K562 (cell line): ENCODE results near the gene IL20. TPM values are rescaled to one million over a fixed set of nuclear protein-coding genes. Genes with fewer than 3 reads are reported as not detected.

Experiments
- ATAC-seq: fragments of 200-7000 bp; cut with Tn5 transposase; 3 replicates; pipeline ENCODE4 v1.9.1; 2020; ENCODE audit warnings: moderate library complexity
- BruUV-seq: library from RNA; stranded (reverse); fragments of 400-500 nt; replicated peaks from 2 replicates; lab custom pipeline; 2021; lab: Mats Ljungman, UMichigan
- CTCF ChIA-PET: fragments of 300-600 bp; formaldehyde crosslinking; extraction: SDS; loops from one replicate; lab custom pipeline; 2021; ENCODE audit warnings: low intra/inter-chr PET ratio; lab: Yijun Ruan, JAX
- POLR2A ChIA-PET: fragments of 300-600, 350-650 bp; sonication (Branson Sonifier 250); formaldehyde crosslinking; extraction: SDS; loops from one replicate; lab custom pipeline; 2021; ENCODE audit warnings: antibody characterized with exemption, inconsistent platforms; lab: Yijun Ruan, JAX
- DNase-seq, 4 experiments: peaks; one replicate each; pipeline versions ENCODE4 v3.0.0 to v3.0.0-alpha.2; 2011 to 2018; ENCODE audit warnings: low spot score in 3 of 4, mixed read lengths in 3 of 4; ENCODE audit errors: extremely low read depth in 1 of 4
- FAIRE-seq: peaks from 2 replicates; lab custom pipeline; 2011; peaks lifted over from hg19 to GRCh38; lab: Jason Lieb, UNC
- H2AFZ ChIP-seq: 2 replicates; pipeline ENCODE4 v1.6.0; 2011; ENCODE audit warnings: low read depth, low read length, control low read depth, inconsistent platforms
- H3K27ac ChIP-seq: fragments of 200-600 bp; 3 replicates; pipeline ENCODE4 v1.8.0; 2011; ENCODE audit warnings: low read depth, mild to moderate bottlenecking, control low read depth, inconsistent platforms, low read length, moderate library complexity, mixed read lengths; ENCODE audit errors: extremely low read depth
- H3K27me3 ChIP-seq, 2 experiments: fragments of 300-600 bp in 1 of 2; 2 replicates in 1 of 2; 3 replicates in 1 of 2; pipeline versions ENCODE4 v1.6.0 to v1.8.0; 2011; ENCODE audit warnings: inconsistent platforms in 2 of 2, low read length in 2 of 2, mild to moderate bottlenecking in 1 of 2, mixed read lengths in 1 of 2, moderate library complexity in 1 of 2; ENCODE audit not compliant: control insufficient read depth in 2 of 2, insufficient read depth in 2 of 2
- H3K36me3 ChIP-seq: fragments of 300-600 bp; 3 replicates; pipeline ENCODE4 v1.8.0; 2011; ENCODE audit warnings: mild to moderate bottlenecking, low read length, inconsistent platforms; ENCODE audit not compliant: control insufficient read depth, insufficient read depth
- H3K4me1 ChIP-seq, 2 experiments: fragments of 200-600 bp in 1 of 2; replicated peaks in 1 of 2; 2 replicates in 1 of 2; 3 replicates in 1 of 2; pipeline versions ENCODE4 v1.5.1 to v1.8.0; 2011; ENCODE audit warnings: inconsistent platforms in 2 of 2, low read length in 2 of 2, mild to moderate bottlenecking in 1 of 2, mixed read lengths in 1 of 2, moderate library complexity in 1 of 2; ENCODE audit not compliant: control insufficient read depth in 2 of 2, insufficient read depth in 2 of 2
- H3K4me2 ChIP-seq: 2 replicates; pipeline ENCODE4 v1.6.1; 2011; ENCODE audit warnings: low read length, control low read depth, inconsistent platforms, mixed read lengths; ENCODE audit not compliant: insufficient read depth
- H3K4me3 ChIP-seq: fragments of 200-600 bp; sonication (generic), shearing (Covaris generic); 2 replicates; pipeline ENCODE4 v1.5.1; 2016; ENCODE audit warnings: control low read depth, inconsistent platforms
- H3K79me2 ChIP-seq: fragments of 200-600 bp; 3 replicates; pipeline ENCODE4 v1.8.0; 2011; ENCODE audit warnings: low read length, inconsistent platforms; ENCODE audit not compliant: control insufficient read depth, insufficient read depth
- H3K9ac ChIP-seq, 2 experiments: 2 replicates each; pipeline versions ENCODE4 v1.6.0 to v1.6.1; 2011; ENCODE audit warnings: low read depth in 2 of 2, low read length in 2 of 2, control low read depth in 1 of 2, inconsistent platforms in 1 of 2, mild to moderate bottlenecking in 1 of 2, mixed read lengths in 1 of 2; ENCODE audit not compliant: insufficient read depth in 1 of 2
- H3K9me1 ChIP-seq: one replicate; pipeline ENCODE4 v1.6.0; 2011; ENCODE audit warnings: inconsistent platforms, mild to moderate bottlenecking, low read length, moderate library complexity; ENCODE audit not compliant: control insufficient read depth, insufficient read depth
- H3K9me3 ChIP-seq: replicated peaks from 2 replicates; pipeline ENCODE4 v1.5.1; 2011; ENCODE audit warnings: low read depth, low read length, inconsistent platforms; ENCODE audit not compliant: control insufficient read depth, insufficient read depth
- H4K20me1 ChIP-seq: replicated peaks from 2 replicates; pipeline ENCODE4 v1.6.1; 2011; ENCODE audit warnings: low read length, inconsistent platforms, mixed read lengths; ENCODE audit not compliant: control insufficient read depth, insufficient read depth
- CHD4 ChIP-seq: fragments of 200-600 bp; sonication (generic); IDR thresholded peaks from 3 replicates; pipeline ENCODE4 v1.6.1; 2012; ENCODE audit warnings: low read depth, mild to moderate bottlenecking, mixed read lengths, low read length, inconsistent platforms; ENCODE audit not compliant: insufficient read depth, insufficient replicate concordance, poor library complexity, severe bottlenecking
- MAZ ChIP-seq, 2 experiments: fragments of 450-650 bp in 1 of 2; sonication (generic) in 1 of 2; formaldehyde crosslinking; IDR thresholded peaks in 1 of 2; conservative IDR thresholded peaks in 1 of 2; 2 replicates each; pipeline versions ENCODE4 v1.4.0 to v1.5.0; 2020; ENCODE audit warnings: mild to moderate bottlenecking in 1 of 2, missing genetic modification reagents in 1 of 2
- MYNN ChIP-seq, 2 experiments: sonication (generic); formaldehyde crosslinking in 1 of 2; IDR thresholded peaks; 2 replicates each; pipeline versions ENCODE4 v1.5.0 to v1.6.1; 2016 to 2020; ENCODE audit warnings: antibody characterized with exemption in 1 of 2, missing genetic modification reagents in 1 of 2
- SRSF3 ChIP-seq: fragments of 200-400 bp; formaldehyde crosslinking; IDR thresholded peaks from 2 replicates; pipeline ENCODE4 v1.6.1; 2016; ENCODE audit warnings: mild to moderate bottlenecking, low read length, moderate library complexity; ENCODE audit not compliant: insufficient read depth
- TEAD1 ChIP-seq, 2 experiments: fragments of 450-650 bp in 1 of 2; sonication (generic) in 1 of 2; formaldehyde crosslinking; IDR thresholded peaks; 2 replicates each; pipeline versions ENCODE4 v1.4.0 to v1.8.0; 2020 to 2022; ENCODE audit warnings: mild to moderate bottlenecking in 2 of 2, missing genetic modification reagents in 1 of 2
- YBX1 ChIP-seq: fragments of 450-650 bp; IDR thresholded peaks from 2 replicates; pipeline ENCODE4 v1.7.1; 2016; ENCODE audit warnings: mild to moderate bottlenecking
- ZBTB7A ChIP-seq: IDR thresholded peaks from 2 replicates; pipeline ENCODE4 v1.6.1; 2011; ENCODE audit warnings: low read depth, mild to moderate bottlenecking, low read length, moderate library complexity, borderline replicate concordance; ENCODE audit not compliant: control insufficient read depth
- ZNF764 ChIP-seq: fragments of 250-450 bp; sonication (Bioruptor Pico); IDR thresholded peaks from 2 replicates; pipeline ENCODE4 v1.4.0; 2020; ENCODE audit warnings: low read depth, mild to moderate bottlenecking, moderate library complexity
- WGBS: fragments of 100-300 bp; shearing (Covaris generic); methylation state at CpG from one replicate; pipeline ENCODE4 v1.1.6; 2016; ENCODE audit warnings: low coverage, mixed read lengths; ENCODE audit not compliant: insufficient coverage; ENCODE audit errors: missing lambda C conversion rate; 5-methylcytosine and 5-hydroxymethylcytosine counted together
- in situ Hi-C: fragments of 300-500 bp; cut with MboI; formaldehyde crosslinking; loops from 4 replicates; pipeline ENCODE4 v1.15.0; 2018; ENCODE audit warnings: inconsistent platforms, mixed read lengths
- intact Hi-C: fragments of 100-400 bp; cut with micrococcal nuclease; formaldehyde crosslinking; loops from 2 replicates; pipeline ENCODE4 v1.14.2; 2022
- polyA plus RNA-seq, 8 experiments: library from polyadenylated mRNA; depleted of rRNA in 4 of 8; stranded (reverse) in 5 of 8; unstranded in 3 of 8; fragments of >200 nt; fragmentation: Nextera tagmentation in 2 of 8; fragmentation: Illumina TruSeq in 1 of 8; extraction: Ambion mirVana in 2 of 8; extraction: Trizol in 1 of 8; gene quantifications; 2 replicates each; pipeline versions ENCODE4 v1.2.1 to v1.2.3, GENCODE V29; 2011 to 2014; ENCODE audit warnings: inconsistent platforms in 1 of 8, missing spikeins in 1 of 8
- total RNA-seq, 7 experiments: library from RNA; depleted of rRNA in 6 of 7; stranded (reverse); fragments of >200 nt in 6 of 7; fragmentation: Illumina TruSeq in 2 of 7; extraction: Trizol in 2 of 7; gene quantifications; 2 replicates each; pipeline versions ENCODE4 v1.2.1 to v1.2.3, GENCODE V29; 2011 to 2021; ENCODE audit warnings: low replicate concordance in 1 of 7
- TF ChIP-seq, protein P1 (sequence below): sonication (generic); formaldehyde crosslinking; IDR thresholded peaks from 2 replicates; pipeline ENCODE4 v1.8.1; 2023; ENCODE audit warnings: mild to moderate bottlenecking, missing genetic modification reagents
- TF ChIP-seq, protein P2 (sequence below): sonication (generic); formaldehyde crosslinking; IDR thresholded peaks from 2 replicates; pipeline ENCODE4 v1.8.0; 2023; ENCODE audit warnings: mild to moderate bottlenecking, missing genetic modification reagents

IL20 gene
- total and polyA plus RNA-seq, 9 of the 15 experiments (the other 6 are each of a cell fraction or from before 2014, with no cell fraction given): not detected

DNA sequence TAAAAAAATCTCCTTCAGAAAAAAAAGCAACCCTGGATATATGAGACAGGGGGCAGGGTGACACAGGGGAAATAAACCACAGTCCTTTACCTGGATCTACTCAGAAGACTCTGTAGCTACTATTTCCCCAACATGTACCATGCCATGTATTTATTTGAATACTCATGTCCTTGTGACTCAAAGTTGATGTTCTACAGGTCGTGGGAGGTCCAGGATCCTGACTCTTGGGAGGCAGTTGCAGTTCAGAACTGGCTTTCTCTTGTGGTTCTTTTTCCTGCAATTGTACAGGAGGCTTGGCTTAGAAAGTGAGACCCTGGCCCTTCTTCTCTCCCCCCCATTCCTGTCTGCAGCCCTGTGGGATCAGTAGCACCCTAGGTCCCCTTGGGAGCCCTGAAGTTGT is 26.0 kb downstream of the IL20 start (continued):
- TF ChIP-seq ZNF764 (no peak), ZBTB7A (no peak), MAZ (CRISPR knock-in tag; conservative IDR thresholded peaks at IDR 0.05 in 1 of 2, IDR thresholded peaks at IDR 0.05 in 1 of 2) (no peak)

DNA sequence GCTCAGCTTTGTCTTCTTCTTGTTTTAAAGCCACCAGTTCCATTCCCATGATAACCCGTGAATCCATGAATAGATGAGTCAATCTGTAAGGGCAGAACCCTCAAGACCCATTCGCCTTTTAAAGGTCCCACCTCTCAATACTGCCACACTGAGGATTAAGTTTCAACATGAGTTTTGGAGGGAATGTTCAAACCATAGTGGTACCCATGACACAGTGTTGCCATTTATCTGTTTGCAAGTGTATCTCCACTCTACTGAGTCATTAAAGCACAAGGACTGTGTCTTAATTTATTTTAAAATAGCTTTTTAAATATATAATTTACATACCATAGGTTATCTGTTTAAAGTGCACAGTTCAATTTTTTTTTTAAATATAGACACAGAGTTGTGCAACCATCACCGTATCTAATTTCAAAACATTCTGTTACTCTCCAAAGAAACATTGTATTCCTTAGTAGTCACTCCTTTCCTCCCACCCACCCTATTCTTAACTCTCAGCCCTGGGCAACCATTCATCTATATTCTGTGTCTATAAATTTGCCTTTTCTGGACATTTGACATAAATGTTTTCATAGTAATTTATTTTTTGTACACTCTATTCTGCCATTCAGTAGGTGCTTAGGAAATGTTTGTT is 27.0 kb downstream of the IL20 start:
- Histone ChIP-seq H3K9me3 (no peaks in the 10 kb centered on the region), H2AFZ (no peak overlapping the region), H3K4me1 (peaks cover 0 to 12% of the 10 kb centered on the region in 2 experiments; a peak in 4 of 5 replicates), H3K4me2 (no peak overlapping the region), H3K9me1 (no peaks in the 10 kb centered on the region), H3K36me3 (no peaks in the 10 kb centered on the region), H3K27me3 (peaks cover 41 to 49% of the 10 kb centered on the region in 2 experiments), H3K27ac (no peak overlapping the region), H3K4me3 (no peak overlapping the region), H4K20me1 (no peaks in the 10 kb centered on the region), H3K9ac (no peak overlapping the region), H3K79me2 (no peaks in the 10 kb centered on the region)
- WGBS: 5% methylated on average over 3 of the region's 3 CpGs
- intact Hi-C loops: no loop called here
- BruUV-seq: no TSS peak
- in situ Hi-C loops: no loop called here
- ATAC-seq: no peak
- FAIRE-seq: no peak
- DNase-seq: no peak
- ChIA-PET CTCF (interaction anchor here (1.4 kb wide), 1 partner anchor 20 kb away, joined by 5 read pairs; no protein-coding TSS in a partner anchor), POLR2A (interaction anchor here (1.5 kb wide), 1 partner anchor 8 kb away, joined by 6 read pairs; no protein-coding TSS in a partner anchor)
- TF ChIP-seq MYNN (IDR thresholded peaks at IDR 0.05): no peak
- TF ChIP-seq MYNN (CRISPR knock-in tag; IDR thresholded peaks at IDR 0.05): no peak
- no peak for TF ChIP-seq CHD4
- TF ChIP-seq TEAD1 (CRISPR knock-in tag; IDR thresholded peaks at IDR 0.05): no peak
- TF ChIP-seq, protein P1, sequence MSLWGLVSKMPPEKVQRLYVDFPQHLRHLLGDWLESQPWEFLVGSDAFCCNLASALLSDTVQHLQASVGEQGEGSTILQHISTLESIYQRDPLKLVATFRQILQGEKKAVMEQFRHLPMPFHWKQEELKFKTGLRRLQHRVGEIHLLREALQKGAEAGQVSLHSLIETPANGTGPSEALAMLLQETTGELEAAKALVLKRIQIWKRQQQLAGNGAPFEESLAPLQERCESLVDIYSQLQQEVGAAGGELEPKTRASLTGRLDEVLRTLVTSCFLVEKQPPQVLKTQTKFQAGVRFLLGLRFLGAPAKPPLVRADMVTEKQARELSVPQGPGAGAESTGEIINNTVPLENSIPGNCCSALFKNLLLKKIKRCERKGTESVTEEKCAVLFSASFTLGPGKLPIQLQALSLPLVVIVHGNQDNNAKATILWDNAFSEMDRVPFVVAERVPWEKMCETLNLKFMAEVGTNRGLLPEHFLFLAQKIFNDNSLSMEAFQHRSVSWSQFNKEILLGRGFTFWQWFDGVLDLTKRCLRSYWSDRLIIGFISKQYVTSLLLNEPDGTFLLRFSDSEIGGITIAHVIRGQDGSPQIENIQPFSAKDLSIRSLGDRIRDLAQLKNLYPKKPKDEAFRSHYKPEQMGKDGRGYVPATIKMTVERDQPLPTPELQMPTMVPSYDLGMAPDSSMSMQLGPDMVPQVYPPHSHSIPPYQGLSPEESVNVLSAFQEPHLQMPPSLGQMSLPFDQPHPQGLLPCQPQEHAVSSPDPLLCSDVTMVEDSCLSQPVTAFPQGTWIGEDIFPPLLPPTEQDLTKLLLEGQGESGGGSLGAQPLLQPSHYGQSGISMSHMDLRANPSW: no peak
- TF ChIP-seq YBX1: no peak
- no peak for TF ChIP-seq SRSF3
- TF ChIP-seq, protein P2, sequence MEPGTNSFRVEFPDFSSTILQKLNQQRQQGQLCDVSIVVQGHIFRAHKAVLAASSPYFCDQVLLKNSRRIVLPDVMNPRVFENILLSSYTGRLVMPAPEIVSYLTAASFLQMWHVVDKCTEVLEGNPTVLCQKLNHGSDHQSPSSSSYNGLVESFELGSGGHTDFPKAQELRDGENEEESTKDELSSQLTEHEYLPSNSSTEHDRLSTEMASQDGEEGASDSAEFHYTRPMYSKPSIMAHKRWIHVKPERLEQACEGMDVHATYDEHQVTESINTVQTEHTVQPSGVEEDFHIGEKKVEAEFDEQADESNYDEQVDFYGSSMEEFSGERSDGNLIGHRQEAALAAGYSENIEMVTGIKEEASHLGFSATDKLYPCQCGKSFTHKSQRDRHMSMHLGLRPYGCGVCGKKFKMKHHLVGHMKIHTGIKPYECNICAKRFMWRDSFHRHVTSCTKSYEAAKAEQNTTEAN (CRISPR knock-in tag): no peak
